Superior temporal gyrus (tissue), 1 donor: ENCODE data around the gene OR2AJ1.

Experiments used
- DNase-seq: peaks from one replicate; pipeline ENCODE4 v3.0.0-alpha.2; 2016; ENCODE audit errors: extremely low spot score

Gene OR2AJ1

GRCh38 chr1:247961791-247962190 lies 37.1 kb downstream of the OR2AJ1 start:
- no peak for DNase-seq

GRCh38 chr1:247962911-247963588 lies 38.4 kb downstream of the OR2AJ1 start:
- no peak for DNase-seq

DNA sequence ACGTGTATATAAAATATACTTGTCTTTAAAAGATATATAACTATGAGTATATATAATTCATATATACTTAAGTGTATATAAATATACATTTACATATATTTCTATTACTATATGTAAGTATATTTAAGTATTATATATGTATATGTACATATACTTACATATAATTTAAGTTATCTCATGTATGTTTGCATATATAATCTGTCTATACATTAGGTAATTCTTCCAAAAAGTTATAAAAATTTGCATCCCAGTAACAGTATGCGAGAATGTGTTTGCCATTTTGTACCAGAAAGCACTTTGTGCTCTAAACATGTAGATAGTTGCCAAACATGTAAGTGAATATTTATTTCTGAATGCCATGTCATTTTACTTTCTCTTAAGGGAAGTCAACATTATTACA lies 40.2 kb downstream of the OR2AJ1 start, which contains the start of gene OR2AK2:
Gene OR2AK2 (plus strand): TSS at position 301 of the 400 bp plus-strand sequence. CDS start 144 bp downstream, outside the sequence.
- DNase-seq = no peak

DNA sequence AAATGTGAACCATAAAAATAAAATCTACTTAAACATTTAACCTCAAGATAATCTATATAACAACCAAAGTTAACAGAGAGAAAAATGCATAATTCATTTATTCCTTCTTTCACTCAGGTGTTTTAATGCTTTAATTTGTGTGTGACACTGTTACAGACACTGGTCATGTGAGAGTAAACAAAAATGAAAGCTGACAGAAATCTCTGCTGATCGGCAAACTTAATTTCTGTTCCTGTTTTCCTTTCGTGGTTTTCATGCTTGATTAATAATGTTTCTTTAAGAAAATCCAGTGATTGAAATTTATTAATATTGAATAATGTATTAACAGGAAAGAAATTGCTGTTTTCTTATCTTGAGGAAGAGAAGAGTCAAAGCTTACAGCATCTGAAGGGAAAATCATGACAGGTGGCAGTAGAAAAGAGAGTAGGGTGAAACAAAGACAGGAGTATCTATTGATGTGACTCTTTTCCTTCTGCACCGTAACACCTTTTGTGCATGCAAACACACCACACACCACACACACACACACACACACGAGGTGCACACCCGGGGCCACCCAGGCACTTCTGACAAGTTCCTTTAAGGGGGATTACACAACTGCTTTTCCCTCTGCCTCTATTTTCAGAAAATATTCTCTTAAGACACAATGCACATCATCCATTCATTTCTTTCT lies 42.0 kb downstream of the OR2AJ1 start:
- no peak for DNase-seq
